ENCODE measurements around the gene GPR52. TPM values are rescaled to one million over a fixed set of nuclear protein-coding genes. Genes with fewer than 3 reads are reported as not detected.
A peak's percentile ranks its signal among the peaks of the same experiment; 100 is the strongest.

Gene GPR52
- total RNA-seq: 0.26 and 0.66 TPM in 2 replicates
- not detected in 2 replicates for polyA plus RNA-seq
- polyA plus RNA-seq (2012): not detected in 2 replicates
- polyA minus RNA-seq (ENCODE audit: low replicate concordance): 3.1 TPM in 1 of 2 replicates, not detected in the other

- Histone ChIP-seq H3K4me3 (replicated peaks in 1 of 4; ENCODE audit: control extremely low read depth in 1 of 4, insufficient read depth in 1 of 4, low read depth in 3 of 4, low read length in 4 of 4) (no peak within 1 kb of the TSS), H3K4me1 (ENCODE audit: control insufficient read depth, extremely low read depth, insufficient read depth, low read length) (no peaks in the 10 kb centered on the region), H3K9ac (ENCODE audit: insufficient read depth, low read length) (no peak within 1 kb of the TSS), H2AFZ (ENCODE audit: low read length) (no peak within 1 kb of the TSS), H3K27me3 (ENCODE audit: control insufficient read depth, insufficient read depth, low read length) (no peaks in the 10 kb centered on the region), H3K36me3 (ENCODE audit: control insufficient read depth, insufficient read depth, low read length) (no peaks in the 10 kb centered on the region), H3K79me2 (ENCODE audit: control insufficient read depth, insufficient read depth, low read length) (no peaks in the 10 kb centered on the region), H3K4me2 (ENCODE audit: extremely low read depth, insufficient read depth, low read length) (no peak within 1 kb of the TSS), H3K9me3 (ENCODE audit: control insufficient read depth, insufficient read depth, low read depth, low read length) (no peaks in the 10 kb centered on the region), H3K27ac (ENCODE audit: insufficient read depth, low read length) (no peak within 1 kb of the TSS), H4K20me1 (ENCODE audit: control insufficient read depth, extremely low read depth, insufficient read depth, low read length) (no peaks in the 10 kb centered on the region)
- TF ChIP-seq CTCF (conservative IDR thresholded peaks at IDR 0.05 in 1 of 2, IDR thresholded peaks at IDR 0.05 in 1 of 2; ENCODE audit: low read depth in 1 of 2, low read length in 2 of 2) (no peak), EZH2 (IDR thresholded peaks at IDR 0.05; ENCODE audit: low read length, missing control alignments) (no peak)
- DNase-seq (ENCODE audit: low read depth in 2 of 2): no peak
Observed at GRCh38 chr1:174447866-174448530, at the start of gene GPR52. TSS of gene GPR52 (plus strand) at chr1:174447964. CDS start at chr1:174448112, 148 bp downstream.

DNA sequence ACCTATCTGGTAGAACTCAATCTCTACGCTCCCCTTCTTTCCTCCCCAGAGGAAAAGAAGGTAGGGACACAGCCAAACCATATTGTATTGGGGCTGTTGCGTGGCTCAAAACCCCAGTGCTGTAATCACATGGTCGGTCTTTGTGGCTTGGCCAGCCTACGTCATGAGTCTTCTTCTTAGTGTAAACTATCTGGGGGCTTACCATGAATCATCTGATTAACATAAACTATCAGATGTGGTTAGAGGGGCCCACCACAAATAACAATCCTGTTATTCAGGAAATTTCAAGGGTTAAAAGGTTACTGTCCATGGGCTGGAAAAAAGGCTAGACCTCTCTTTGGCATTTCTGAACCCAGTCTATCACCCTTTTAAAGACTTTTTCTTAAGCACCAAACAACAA is 49.5 kb upstream of the GPR52 start:
- Histone ChIP-seq H4K20me1 (ENCODE audit: control insufficient read depth, extremely low read depth, insufficient read depth, low read length) (no peaks in the 10 kb centered on the region), H3K36me3 (ENCODE audit: control insufficient read depth, insufficient read depth, low read length) (no peaks in the 10 kb centered on the region)
- DNase-seq (ENCODE audit: low read depth in 2 of 2): peak; percentile 93 to 94

GRCh38 chr1:174399211-174399610 is 48.6 kb upstream of the GPR52 start:
- H3K4me2 ChIP-seq (ENCODE audit: extremely low read depth, insufficient read depth, low read length): no peak overlapping the region
- DNase-seq (ENCODE audit: low read depth in 2 of 2): peak; percentile 32 to 44
- H3K79me2 ChIP-seq (ENCODE audit: control insufficient read depth, insufficient read depth, low read length): no peaks in the 10 kb centered on the region
- no peaks in the 10 kb centered on the region for H3K36me3 ChIP-seq (ENCODE audit: control insufficient read depth, insufficient read depth, low read length)
- no peaks in the 10 kb centered on the region for H3K4me1 ChIP-seq (ENCODE audit: control insufficient read depth, extremely low read depth, insufficient read depth, low read length)
- H3K27ac ChIP-seq (ENCODE audit: insufficient read depth, low read length): no peak overlapping the region
- H3K9ac ChIP-seq (ENCODE audit: insufficient read depth, low read length): no peak overlapping the region
- no peak overlapping the region for H2AFZ ChIP-seq (ENCODE audit: low read length)
- no peak overlapping the region for H3K4me3 ChIP-seq (replicated peaks in 1 of 4; ENCODE audit: control extremely low read depth in 1 of 4, insufficient read depth in 1 of 4, low read depth in 3 of 4, low read length in 4 of 4)
- H3K9me3 ChIP-seq (ENCODE audit: control insufficient read depth, insufficient read depth, low read depth, low read length): no peaks in the 10 kb centered on the region
- TF ChIP-seq CTCF (conservative IDR thresholded peaks at IDR 0.05 in 1 of 2, IDR thresholded peaks at IDR 0.05 in 1 of 2; ENCODE audit: low read depth in 1 of 2, low read length in 2 of 2) (no peak), EZH2 (IDR thresholded peaks at IDR 0.05; ENCODE audit: low read length, missing control alignments) (no peak)
- H3K27me3 ChIP-seq (ENCODE audit: control insufficient read depth, insufficient read depth, low read length): no peaks in the 10 kb centered on the region
- H4K20me1 ChIP-seq (ENCODE audit: control insufficient read depth, extremely low read depth, insufficient read depth, low read length): no peaks in the 10 kb centered on the region

More for the DNA sequence above, 49.5 kb upstream of the GPR52 start:
- Histone ChIP-seq H3K27ac (ENCODE audit: insufficient read depth, low read length) (no peak overlapping the region), H3K9ac (ENCODE audit: insufficient read depth, low read length) (no peak overlapping the region), H3K9me3 (ENCODE audit: control insufficient read depth, insufficient read depth, low read depth, low read length) (no peaks in the 10 kb centered on the region), H3K27me3 (ENCODE audit: control insufficient read depth, insufficient read depth, low read length) (no peaks in the 10 kb centered on the region), H2AFZ (ENCODE audit: low read length) (no peak overlapping the region), H3K79me2 (ENCODE audit: control insufficient read depth, insufficient read depth, low read length) (no peaks in the 10 kb centered on the region), H3K4me2 (ENCODE audit: extremely low read depth, insufficient read depth, low read length) (peak overlapping the region; percentile 10), H3K4me1 (ENCODE audit: control insufficient read depth, extremely low read depth, insufficient read depth, low read length) (no peaks in the 10 kb centered on the region), H3K4me3 (replicated peaks in 1 of 4; ENCODE audit: control extremely low read depth in 1 of 4, insufficient read depth in 1 of 4, low read depth in 3 of 4, low read length in 4 of 4) (no peak overlapping the region)
- TF ChIP-seq CTCF (conservative IDR thresholded peaks at IDR 0.05 in 1 of 2, IDR thresholded peaks at IDR 0.05 in 1 of 2; ENCODE audit: low read depth in 1 of 2, low read length in 2 of 2): no peak
- TF ChIP-seq EZH2 (IDR thresholded peaks at IDR 0.05; ENCODE audit: low read length, missing control alignments): no peak

Data from fibroblast of lung (primary cell).